IMR-90 (cell line): Measurements from ENCODE around the gene CD3E.

ENCODE experiments used
- MXI1 ChIP-seq: IDR thresholded peaks from 2 replicates; pipeline ENCODE4 v1.6.1; 2012; ENCODE audit warnings: low read depth, mild to moderate bottlenecking, low read length, moderate library complexity, borderline replicate concordance
- POLR2A ChIP-seq: IDR thresholded peaks from 2 replicates; pipeline ENCODE4 v1.6.1; 2012; ENCODE audit warnings: mild to moderate bottlenecking, low read depth, low read length
- USF2 ChIP-seq: fragments of 150-350 bp; IDR thresholded peaks from 2 replicates; pipeline ENCODE4 v1.6.1; 2017; ENCODE audit warnings: mild to moderate bottlenecking, antibody characterized with exemption, low read length, low read depth
- TF ChIP-seq, protein P1 (sequence below): conservative IDR thresholded peaks from 2 replicates; pipeline ENCODE4 v1.5.1; 2012; ENCODE audit warnings: mild to moderate bottlenecking, low read depth, low read length, improper control_type of control experiment

DNA sequence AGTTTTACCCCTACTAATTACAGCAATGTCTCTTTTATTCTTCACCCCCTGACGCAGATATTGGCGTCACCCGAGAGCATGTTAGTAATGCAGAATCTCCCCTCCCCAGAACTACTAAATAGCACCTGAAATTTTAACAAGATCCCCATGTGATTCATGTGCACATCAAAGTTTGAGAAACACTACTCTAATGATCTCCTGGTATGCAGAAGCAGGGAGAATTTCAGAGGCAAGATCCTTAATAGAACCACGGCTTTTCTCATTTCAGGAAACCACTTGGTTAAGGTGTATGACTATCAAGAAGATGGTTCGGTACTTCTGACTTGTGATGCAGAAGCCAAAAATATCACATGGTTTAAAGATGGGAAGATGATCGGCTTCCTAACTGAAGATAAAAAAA is 44.9 kb downstream of the CD3E start:
- TF ChIP-seq, protein P1, sequence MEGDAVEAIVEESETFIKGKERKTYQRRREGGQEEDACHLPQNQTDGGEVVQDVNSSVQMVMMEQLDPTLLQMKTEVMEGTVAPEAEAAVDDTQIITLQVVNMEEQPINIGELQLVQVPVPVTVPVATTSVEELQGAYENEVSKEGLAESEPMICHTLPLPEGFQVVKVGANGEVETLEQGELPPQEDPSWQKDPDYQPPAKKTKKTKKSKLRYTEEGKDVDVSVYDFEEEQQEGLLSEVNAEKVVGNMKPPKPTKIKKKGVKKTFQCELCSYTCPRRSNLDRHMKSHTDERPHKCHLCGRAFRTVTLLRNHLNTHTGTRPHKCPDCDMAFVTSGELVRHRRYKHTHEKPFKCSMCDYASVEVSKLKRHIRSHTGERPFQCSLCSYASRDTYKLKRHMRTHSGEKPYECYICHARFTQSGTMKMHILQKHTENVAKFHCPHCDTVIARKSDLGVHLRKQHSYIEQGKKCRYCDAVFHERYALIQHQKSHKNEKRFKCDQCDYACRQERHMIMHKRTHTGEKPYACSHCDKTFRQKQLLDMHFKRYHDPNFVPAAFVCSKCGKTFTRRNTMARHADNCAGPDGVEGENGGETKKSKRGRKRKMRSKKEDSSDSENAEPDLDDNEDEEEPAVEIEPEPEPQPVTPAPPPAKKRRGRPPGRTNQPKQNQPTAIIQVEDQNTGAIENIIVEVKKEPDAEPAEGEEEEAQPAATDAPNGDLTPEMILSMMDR, result no peak
- no peak for TF ChIP-seq POLR2A
- TF ChIP-seq USF2, result no peak
- no peak for TF ChIP-seq MXI1
